Activated CD8-positive, alpha-beta T cell treated with anti-CD3 and anti-CD28 coated beads for 36 hours (primary cell): ENCODE results near the gene GRB10. TPM values are rescaled to one million over a fixed set of nuclear protein-coding genes. Genes with fewer than 3 reads are reported as not detected.

Source experiments
- ATAC-seq: fragments of 200-7000 bp; cut with Tn5 transposase; one replicate; pipeline ENCODE4 v1.10.0; 2021; ENCODE audit warnings: mild to moderate bottlenecking, moderate library complexity
- CTCF ChIA-PET: fragments of 350-600 bp; sonication (Branson Sonifier 250); formaldehyde crosslinking; loops from one replicate; lab custom pipeline; 2021; ENCODE audit warnings: antibody characterized with exemption; lab: Charles Lee
- POLR2A ChIA-PET: fragments of 350-600 bp; sonication (Branson Sonifier 250); formaldehyde crosslinking; loops from one replicate; lab custom pipeline; 2021; ENCODE audit warnings: antibody characterized with exemption; lab: Charles Lee
- DNase-seq: peaks from one replicate; pipeline ENCODE4 v3.0.0-alpha.2; 2020
- H3K27ac Mint-ChIP-seq: one replicate; pipeline ENCODE4 v1.8.0; 2021; ENCODE audit warnings: mild to moderate bottlenecking, mixed read lengths
- H3K27me3 Mint-ChIP-seq: one replicate; pipeline ENCODE4 v1.8.0; 2021; ENCODE audit warnings: mixed read lengths
- H3K36me3 Mint-ChIP-seq: one replicate; pipeline ENCODE4 v1.8.0; 2021; ENCODE audit warnings: low read depth, mixed read lengths
- H3K4me1 Mint-ChIP-seq: one replicate; pipeline ENCODE4 v1.8.0; 2021; ENCODE audit warnings: low read depth, mixed read lengths
- H3K4me3 Mint-ChIP-seq: one replicate; pipeline ENCODE4 v1.8.0; 2021; ENCODE audit warnings: mild to moderate bottlenecking, moderate library complexity, mixed read lengths
- H3K9me3 Mint-ChIP-seq: one replicate; pipeline ENCODE4 v1.8.0; 2021; ENCODE audit warnings: mixed read lengths
- CTCF ChIP-seq: fragments of 200-600 bp; IDR thresholded peaks from one replicate; pipeline ENCODE4 v1.8.0; 2022; ENCODE audit warnings: antibody characterized with exemption, mild to moderate bottlenecking
- intact Hi-C: fragments of 100-400 bp; cut with micrococcal nuclease; formaldehyde crosslinking; loops from one replicate; pipeline ENCODE4 v1.10.0; 2022
- total RNA-seq, 2 experiments: library from RNA; stranded (reverse); gene quantifications; one replicate each; pipeline ENCODE4 v1.2.3, GENCODE V29; 2021

Gene GRB10
- total RNA-seq, 2 experiments from 2014 or later, result 5.6 to 6.9 TPM

GRCh38 chr7:50663396-50664102 lies 119.1 kb downstream of the GRB10 start:
- ChIA-PET POLR2A (interaction anchor here (0.6 kb wide), 1 partner anchor 76 kb away, joined by 3 read pairs; no protein-coding TSS in a partner anchor), CTCF (interaction anchor here (1.0 to 2.4 kb wide), 3 partner anchors 10 to 196 kb away, joined by 3 to 11 read pairs (median 6); no protein-coding TSS in a partner anchor)
- TF ChIP-seq CTCF, result no peak
- H3K36me3 Mint-ChIP-seq, result peaks cover 2% of the 10 kb centered on the region
- no peaks in the 10 kb centered on the region for H3K27me3 Mint-ChIP-seq
- intact Hi-C loops, result no loop called here
- H3K4me3 Mint-ChIP-seq, result no peak overlapping the region
- H3K4me1 Mint-ChIP-seq, result peaks cover 54% of the 10 kb centered on the region
- ATAC-seq (no peak), DNase-seq (no peak)
- H3K27ac Mint-ChIP-seq, result no peak overlapping the region
- H3K9me3 Mint-ChIP-seq, result no peaks in the 10 kb centered on the region

GRCh38 chr7:50662996-50663395 lies 119.7 kb downstream of the GRB10 start:
- H3K27ac Mint-ChIP-seq, result no peak overlapping the region
- no peak for ATAC-seq
- ChIA-PET POLR2A (no interaction called here), CTCF (interaction anchor here (0.6 to 2.4 kb wide), 3 partner anchors 30 to 478 kb away, joined by 3 to 11 read pairs (median 6); no protein-coding TSS in a partner anchor)
- H3K9me3 Mint-ChIP-seq, result no peaks in the 10 kb centered on the region
- H3K4me1 Mint-ChIP-seq, result peaks cover 54% of the 10 kb centered on the region
- H3K4me3 Mint-ChIP-seq, result no peak overlapping the region
- no peaks in the 10 kb centered on the region for H3K27me3 Mint-ChIP-seq
- TF ChIP-seq CTCF, result no peak
- intact Hi-C loops, result no loop called here
- H3K36me3 Mint-ChIP-seq, result peaks cover 2% of the 10 kb centered on the region
- DNase-seq, result no peak

GRCh38 chr7:50662041-50662694 lies 120.5 kb downstream of the GRB10 start:
- POLR2A ChIA-PET, result interaction anchor here (0.8 to 1.1 kb wide), 3 partner anchors 47 to 303 kb away, joined by 3 read pairs; no protein-coding TSS in a partner anchor
- Mint-ChIP-seq H3K4me1 (peaks cover 54% of the 10 kb centered on the region), H3K36me3 (peaks cover 2% of the 10 kb centered on the region), H3K27me3 (no peaks in the 10 kb centered on the region), H3K9me3 (no peaks in the 10 kb centered on the region), H3K4me3 (no peak overlapping the region), H3K27ac (peak overlapping the region; percentile 16)
- peak; percentile 40 for ATAC-seq
- CTCF ChIA-PET, result interaction anchor here (0.6 to 2.4 kb wide), 3 partner anchors 29 to 479 kb away, joined by 3 to 11 read pairs (median 6); no protein-coding TSS in a partner anchor
- intact Hi-C loops, result no loop called here
- TF ChIP-seq CTCF, result no peak
- peak; percentile 45 for DNase-seq

- ChIA-PET POLR2A (interaction anchor here (0.8 to 1.1 kb wide), 3 partner anchors 47 to 303 kb away, joined by 3 read pairs; no protein-coding TSS in a partner anchor), CTCF (interaction anchor here (0.6 to 2.4 kb wide), 4 partner anchors 28 to 291 kb away, joined by 3 to 11 read pairs (median 6); no protein-coding TSS in a partner anchor)
- intact Hi-C loops, result no loop called here
- Mint-ChIP-seq H3K27me3 (no peaks in the 10 kb centered on the region), H3K27ac (peak overlapping the region; percentile 5), H3K36me3 (peaks cover 2% of the 10 kb centered on the region), H3K4me1 (peaks cover 54% of the 10 kb centered on the region), H3K9me3 (no peaks in the 10 kb centered on the region), H3K4me3 (no peak overlapping the region)
- ATAC-seq (no peak), DNase-seq (peak; percentile 47)
- no peak for TF ChIP-seq CTCF
Measured at GRCh38 chr7:50661345-50662040, 121.2 kb downstream of the GRB10 start.
